Astrocyte (in vitro differentiated cells and primary cell): ENCODE data around the gene NBPF9.
"Not testable (repeated sequence)": the region's sequence is repeated elsewhere in the genome, so short reads cannot be mapped to it uniquely, and the experiment has no call there.

ENCODE experiments used
- CTCF ChIP-seq: IDR thresholded peaks from 2 replicates; pipeline ENCODE4 v1.5.1; 2011; ENCODE audit warnings: low read depth, mild to moderate bottlenecking, inconsistent platforms, low read length, moderate library complexity; ENCODE audit not compliant: insufficient read depth
- EZH2 ChIP-seq: IDR thresholded peaks from 2 replicates; pipeline ENCODE4 v1.6.1; 2012; ENCODE audit warnings: mild to moderate bottlenecking, low read length, inconsistent platforms; ENCODE audit not compliant: insufficient read depth

DNA sequence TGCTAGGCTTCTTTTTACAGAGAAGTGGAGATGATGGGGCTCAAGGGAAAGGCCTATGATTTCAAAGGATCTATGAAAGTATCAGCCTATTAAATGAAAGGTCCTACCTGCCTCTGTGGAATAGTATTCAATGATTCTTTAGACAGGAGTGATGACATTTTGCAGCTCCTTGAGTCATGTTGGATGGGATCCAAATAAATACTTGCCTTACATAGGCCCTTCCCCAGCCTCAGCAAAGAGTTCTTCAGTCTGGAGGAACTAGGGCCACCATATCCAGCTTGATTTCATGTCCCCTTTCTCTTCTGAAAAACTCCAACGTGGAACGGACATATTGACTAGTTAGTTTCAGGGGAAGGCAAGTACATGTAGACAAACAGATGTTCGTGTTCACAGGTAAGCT lies 87.8 kb downstream of the NBPF9 start:
- TF ChIP-seq CTCF, EZH2: not testable (repeated sequence)
